Coronary artery (tissue), 2 donors: Measurements from ENCODE around the gene IGFALS.

Experiments used
- DNase-seq: peaks from one replicate; pipeline ENCODE4 v3.0.0-alpha.2; 2017; ENCODE audit warnings: low spot score
- H3K27ac ChIP-seq, 2 donors: fragments of 200-600 bp; sonication (generic); one replicate each; pipeline ENCODE4 v1.5.1; 2016 to 2019
- H3K4me3 ChIP-seq: fragments of 200-600 bp; sonication (generic); 2 replicates; pipeline ENCODE4 v1.5.1; 2016; ENCODE audit warnings: mild to moderate bottlenecking, moderate library complexity
- TF ChIP-seq, protein P1 (sequence below): fragments of 200-600 bp; sonication (generic); IDR thresholded peaks from one replicate; pipeline ENCODE4 v1.5.1; 2019; ENCODE audit warnings: antibody characterized with exemption

Gene IGFALS

GRCh38 chr16:1779741-1780676, 13.5 kb downstream of the IGFALS start:
- TF ChIP-seq, protein P1, sequence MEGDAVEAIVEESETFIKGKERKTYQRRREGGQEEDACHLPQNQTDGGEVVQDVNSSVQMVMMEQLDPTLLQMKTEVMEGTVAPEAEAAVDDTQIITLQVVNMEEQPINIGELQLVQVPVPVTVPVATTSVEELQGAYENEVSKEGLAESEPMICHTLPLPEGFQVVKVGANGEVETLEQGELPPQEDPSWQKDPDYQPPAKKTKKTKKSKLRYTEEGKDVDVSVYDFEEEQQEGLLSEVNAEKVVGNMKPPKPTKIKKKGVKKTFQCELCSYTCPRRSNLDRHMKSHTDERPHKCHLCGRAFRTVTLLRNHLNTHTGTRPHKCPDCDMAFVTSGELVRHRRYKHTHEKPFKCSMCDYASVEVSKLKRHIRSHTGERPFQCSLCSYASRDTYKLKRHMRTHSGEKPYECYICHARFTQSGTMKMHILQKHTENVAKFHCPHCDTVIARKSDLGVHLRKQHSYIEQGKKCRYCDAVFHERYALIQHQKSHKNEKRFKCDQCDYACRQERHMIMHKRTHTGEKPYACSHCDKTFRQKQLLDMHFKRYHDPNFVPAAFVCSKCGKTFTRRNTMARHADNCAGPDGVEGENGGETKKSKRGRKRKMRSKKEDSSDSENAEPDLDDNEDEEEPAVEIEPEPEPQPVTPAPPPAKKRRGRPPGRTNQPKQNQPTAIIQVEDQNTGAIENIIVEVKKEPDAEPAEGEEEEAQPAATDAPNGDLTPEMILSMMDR, result no peak
- H3K27ac ChIP-seq, result no peak overlapping the region
- H3K4me3 ChIP-seq, result no peak overlapping the region
- no peak for DNase-seq

GRCh38 chr16:1779234-1779701, 14.2 kb downstream of the IGFALS start:
- no peak for DNase-seq
- no peak overlapping the region for H3K27ac ChIP-seq
- H3K4me3 ChIP-seq, result no peak overlapping the region
- TF ChIP-seq, protein P1, result no peak

- TF ChIP-seq, protein P1, result no peak
- DNase-seq, result no peak
- Histone ChIP-seq H3K27ac (no peak overlapping the region), H3K4me3 (no peak overlapping the region)
Measured at GRCh38 chr16:1778200-1779179, 15.0 kb downstream of the IGFALS start.

GRCh38 chr16:1777375-1778199, 15.9 kb downstream of the IGFALS start:
- H3K27ac ChIP-seq, result no peak overlapping the region

DNA sequence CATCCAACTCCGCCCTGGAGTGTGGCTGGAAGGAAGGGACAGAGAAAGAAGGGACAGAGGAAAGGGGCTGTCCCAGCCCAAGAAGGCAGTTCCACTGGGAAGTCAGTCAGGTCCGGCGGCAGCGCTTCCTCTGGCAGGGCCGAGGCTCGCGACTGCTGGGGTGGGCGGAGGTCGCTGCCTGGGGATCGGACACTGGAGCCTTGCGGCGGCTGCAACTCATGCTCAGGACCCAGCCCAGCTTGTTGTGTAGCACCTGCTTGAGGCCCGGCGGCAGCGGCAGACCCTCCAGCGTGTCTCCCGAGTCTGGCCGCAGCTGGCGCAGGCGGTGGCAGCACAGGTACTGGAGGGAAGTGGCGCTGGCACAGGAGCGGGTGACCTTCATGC, 16.5 kb downstream of the IGFALS start:
- Histone ChIP-seq H3K27ac (no peak overlapping the region), H3K4me3 (no peak overlapping the region)
- TF ChIP-seq, protein P1, result no peak
- DNase-seq, result no peak

More at GRCh38 chr16:1777375-1778199, 15.9 kb downstream of the IGFALS start:
- H3K4me3 ChIP-seq, result no peak overlapping the region
- DNase-seq, result no peak
- TF ChIP-seq, protein P1, result no peak

DNA sequence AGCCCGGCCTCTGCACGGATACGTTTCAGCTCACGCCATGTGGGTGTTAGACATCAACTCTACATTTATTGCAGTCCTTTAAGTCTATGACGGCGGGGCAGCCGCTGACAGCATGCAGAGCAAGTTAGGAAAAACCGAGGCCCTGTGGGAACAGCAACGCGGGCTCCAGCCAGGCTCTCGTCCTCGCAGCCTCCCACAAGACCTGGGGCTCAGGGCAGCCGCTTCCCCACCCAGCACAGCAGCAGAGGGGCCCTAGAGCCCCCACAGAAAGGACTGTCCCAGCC, 16.9 kb downstream of the IGFALS start:
- TF ChIP-seq, protein P1, result no peak
- Histone ChIP-seq H3K4me3 (no peak overlapping the region), H3K27ac (no peak overlapping the region)
- DNase-seq, result no peak
